Neural crest cell (in vitro differentiated cells): Measurements from ENCODE around the gene FRMD3. TPM values are rescaled to one million over a fixed set of nuclear protein-coding genes. Genes with fewer than 3 reads are reported as not detected.

Experiments
- DNase-seq: peaks from one replicate; pipeline ENCODE4 v3.0.0; 2021; ENCODE audit warnings: low read depth, mixed read lengths, low spot score
- H3K27ac Mint-ChIP-seq: one replicate; pipeline ENCODE4 v1.8.0; 2021; ENCODE audit warnings: mild to moderate bottlenecking, mixed read lengths; ENCODE audit not compliant: unreplicated experiment
- H3K27me3 Mint-ChIP-seq: 2 replicates; pipeline ENCODE4 v1.8.0; 2021; ENCODE audit warnings: low read depth, mild to moderate bottlenecking, mixed read lengths
- H3K36me3 Mint-ChIP-seq: 2 replicates; pipeline ENCODE4 v1.8.0; 2021; ENCODE audit warnings: low read depth, mild to moderate bottlenecking, mixed read lengths
- H3K4me1 Mint-ChIP-seq: 2 replicates; pipeline ENCODE4 v1.8.0; 2021; ENCODE audit warnings: mixed read lengths
- H3K4me3 Mint-ChIP-seq: one replicate; pipeline ENCODE4 v1.8.0; 2021; ENCODE audit warnings: mild to moderate bottlenecking, mixed read lengths
- H3K9me3 Mint-ChIP-seq: 2 replicates; pipeline ENCODE4 v1.8.0; 2021; ENCODE audit warnings: mixed read lengths
- total RNA-seq: library from RNA; stranded (reverse); gene quantifications from 2 replicates; pipeline ENCODE4 v1.2.1, GENCODE V29; 2021
- TF ChIP-seq, protein P1 (sequence below): fragments of 200-600 bp; sonication (generic); conservative IDR thresholded peaks from 2 replicates; pipeline ENCODE4 v1.5.0; 2021; ENCODE audit warnings: antibody characterized with exemption, mild to moderate bottlenecking

Gene FRMD3
- total RNA-seq, 1 donor from 2014 or later: 2.3 TPM

DNA sequence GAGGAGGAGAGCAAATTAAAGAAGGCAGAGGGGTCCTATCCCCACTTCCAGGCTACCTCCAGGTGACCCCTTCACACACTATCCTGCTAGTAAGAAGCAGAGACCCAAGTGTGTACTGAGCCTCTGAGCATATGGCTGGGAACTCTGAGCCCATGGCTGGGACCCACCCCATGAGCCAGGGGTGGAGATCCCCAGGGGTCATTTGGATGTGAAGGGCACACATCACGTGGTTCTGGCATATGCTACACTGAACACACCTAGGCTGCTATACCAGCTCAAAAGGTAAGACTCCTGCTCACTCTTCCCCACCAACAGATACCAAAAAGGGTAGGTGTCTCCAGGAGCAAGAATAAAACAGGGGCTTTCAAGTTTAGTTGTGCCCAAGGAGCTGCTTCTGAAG, 149.9 kb downstream of the FRMD3 start:
- TF ChIP-seq, protein P1, sequence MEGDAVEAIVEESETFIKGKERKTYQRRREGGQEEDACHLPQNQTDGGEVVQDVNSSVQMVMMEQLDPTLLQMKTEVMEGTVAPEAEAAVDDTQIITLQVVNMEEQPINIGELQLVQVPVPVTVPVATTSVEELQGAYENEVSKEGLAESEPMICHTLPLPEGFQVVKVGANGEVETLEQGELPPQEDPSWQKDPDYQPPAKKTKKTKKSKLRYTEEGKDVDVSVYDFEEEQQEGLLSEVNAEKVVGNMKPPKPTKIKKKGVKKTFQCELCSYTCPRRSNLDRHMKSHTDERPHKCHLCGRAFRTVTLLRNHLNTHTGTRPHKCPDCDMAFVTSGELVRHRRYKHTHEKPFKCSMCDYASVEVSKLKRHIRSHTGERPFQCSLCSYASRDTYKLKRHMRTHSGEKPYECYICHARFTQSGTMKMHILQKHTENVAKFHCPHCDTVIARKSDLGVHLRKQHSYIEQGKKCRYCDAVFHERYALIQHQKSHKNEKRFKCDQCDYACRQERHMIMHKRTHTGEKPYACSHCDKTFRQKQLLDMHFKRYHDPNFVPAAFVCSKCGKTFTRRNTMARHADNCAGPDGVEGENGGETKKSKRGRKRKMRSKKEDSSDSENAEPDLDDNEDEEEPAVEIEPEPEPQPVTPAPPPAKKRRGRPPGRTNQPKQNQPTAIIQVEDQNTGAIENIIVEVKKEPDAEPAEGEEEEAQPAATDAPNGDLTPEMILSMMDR: no peak

DNA sequence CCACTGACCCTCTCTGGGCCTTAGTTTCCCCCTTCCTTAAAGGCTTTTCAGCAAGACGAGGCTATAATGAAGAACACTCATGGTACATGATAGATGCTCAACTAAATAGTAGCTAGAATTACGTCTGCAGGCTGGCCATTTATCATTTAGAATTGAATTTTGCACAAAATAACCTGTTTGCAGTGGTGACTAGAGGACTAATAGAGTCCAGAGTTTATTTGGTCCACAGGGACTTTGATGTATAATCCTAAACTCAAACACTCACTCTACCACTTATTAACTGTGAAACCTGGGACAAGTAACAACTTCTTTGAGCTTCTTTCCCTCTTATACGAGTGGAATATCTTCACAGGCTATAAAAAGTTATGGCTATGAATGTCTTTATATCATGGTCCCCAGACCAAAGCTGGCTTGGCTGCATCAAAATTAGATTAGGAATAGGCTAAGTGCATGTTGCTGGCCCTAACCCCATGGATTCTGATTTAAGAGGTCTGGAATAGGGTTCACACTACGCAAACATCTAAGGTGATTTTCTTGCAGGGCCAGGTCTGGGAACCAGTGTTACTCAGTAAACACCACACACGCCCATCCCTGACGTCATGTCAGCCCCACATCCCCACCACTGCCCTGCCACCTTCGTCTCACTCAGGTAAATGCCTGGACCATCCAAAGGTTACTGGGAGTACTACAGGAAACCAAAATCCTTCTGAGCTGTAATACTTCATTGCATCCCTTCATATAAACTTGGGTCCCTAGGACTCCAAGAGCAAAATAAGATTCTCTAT, 150.6 kb downstream of the FRMD3 start:
- Mint-ChIP-seq H3K9me3 (peaks cover 15% of the 10 kb centered on the region), H3K4me1 (no peaks in the 10 kb centered on the region), H3K4me3 (no peak overlapping the region), H3K27ac (no peak overlapping the region), H3K36me3 (peaks cover 6% of the 10 kb centered on the region), H3K27me3 (no peaks in the 10 kb centered on the region)
- TF ChIP-seq, protein P1: no peak
- no peak for DNase-seq

More for the DNA sequence above, 149.9 kb downstream of the FRMD3 start:
- H3K4me3 Mint-ChIP-seq: no peak overlapping the region
- H3K36me3 Mint-ChIP-seq: peaks cover 6% of the 10 kb centered on the region
- H3K4me1 Mint-ChIP-seq: no peaks in the 10 kb centered on the region
- no peak overlapping the region for H3K27ac Mint-ChIP-seq
- H3K27me3 Mint-ChIP-seq: no peaks in the 10 kb centered on the region
- no peak for DNase-seq
- peaks cover 15% of the 10 kb centered on the region for H3K9me3 Mint-ChIP-seq

DNA sequence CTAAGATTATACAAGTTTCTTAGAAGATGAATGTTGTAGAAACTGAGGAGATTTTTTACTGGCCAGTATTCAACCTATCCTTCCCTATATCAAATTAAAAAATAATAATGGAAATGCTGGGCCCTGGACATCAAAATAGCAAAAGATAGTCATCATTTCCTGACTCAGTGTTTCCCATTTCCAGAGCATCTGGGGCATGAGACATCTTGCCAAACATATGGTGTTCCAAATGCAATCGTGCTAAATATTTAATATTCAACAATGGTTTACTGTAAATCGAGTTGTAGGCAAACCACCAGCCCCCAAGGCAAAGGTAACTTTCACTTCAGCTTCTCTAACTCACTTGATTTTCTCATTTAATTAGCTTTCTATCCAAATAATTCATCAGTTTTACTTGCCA, 152.9 kb downstream of the FRMD3 start:
- H3K27ac Mint-ChIP-seq: no peak overlapping the region
- no peaks in the 10 kb centered on the region for H3K27me3 Mint-ChIP-seq
- no peaks in the 10 kb centered on the region for H3K4me1 Mint-ChIP-seq
- TF ChIP-seq, protein P1: no peak
- H3K4me3 Mint-ChIP-seq: no peak overlapping the region
- peaks cover 15% of the 10 kb centered on the region for H3K9me3 Mint-ChIP-seq
- no peak for DNase-seq
- peaks cover 6% of the 10 kb centered on the region for H3K36me3 Mint-ChIP-seq

DNA sequence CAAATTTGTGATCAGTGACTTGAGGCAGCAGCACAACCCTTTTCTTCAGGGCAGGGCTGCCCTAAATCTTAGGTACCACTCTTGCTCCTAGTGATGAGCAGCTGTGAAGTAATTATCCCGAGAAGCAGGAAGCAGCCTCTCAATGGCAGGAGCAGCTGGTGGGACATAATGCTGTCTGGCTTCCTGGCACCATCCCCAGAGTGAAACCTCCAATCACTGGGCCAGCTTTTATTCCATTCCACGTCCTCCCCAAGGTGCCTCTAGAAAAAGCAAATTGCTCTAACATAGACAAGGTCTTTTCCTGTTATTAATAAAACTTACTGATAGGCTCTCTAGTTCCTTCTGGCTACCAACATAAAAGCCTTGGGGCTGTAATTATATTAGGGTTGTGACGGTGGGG, 154.0 kb downstream of the FRMD3 start:
- Mint-ChIP-seq H3K4me3 (no peak overlapping the region), H3K27ac (no peak overlapping the region)
- no peak for DNase-seq

DNA sequence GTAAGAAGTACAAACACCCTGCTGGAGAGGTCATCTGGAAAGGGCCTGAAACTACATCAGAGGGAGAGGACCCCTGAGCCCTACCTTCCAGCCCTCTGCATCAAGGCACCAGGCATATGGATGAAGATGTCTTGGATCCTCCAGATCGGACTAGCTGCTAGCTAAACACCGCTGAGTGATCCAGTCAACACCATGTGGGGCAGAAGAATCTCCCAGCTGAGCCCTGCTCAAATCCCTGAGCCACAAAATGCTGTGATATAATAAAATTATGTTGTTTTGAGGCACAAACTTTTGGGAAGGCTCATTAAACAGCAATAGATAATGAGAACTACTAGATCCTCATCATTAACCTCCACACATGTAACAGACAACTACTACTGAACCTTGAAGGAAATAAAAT, 155.2 kb downstream of the FRMD3 start:
- TF ChIP-seq, protein P1: no peak
- no peaks in the 10 kb centered on the region for H3K4me1 Mint-ChIP-seq
- H3K36me3 Mint-ChIP-seq: peaks cover 6% of the 10 kb centered on the region
- DNase-seq: no peak
- H3K4me3 Mint-ChIP-seq: no peak overlapping the region
- peaks cover 14% of the 10 kb centered on the region for H3K9me3 Mint-ChIP-seq
- no peaks in the 10 kb centered on the region for H3K27me3 Mint-ChIP-seq
- H3K27ac Mint-ChIP-seq: no peak overlapping the region

More for the DNA sequence above, 154.0 kb downstream of the FRMD3 start:
- peaks cover 15% of the 10 kb centered on the region for H3K9me3 Mint-ChIP-seq
- peaks cover 6% of the 10 kb centered on the region for H3K36me3 Mint-ChIP-seq
- no peaks in the 10 kb centered on the region for H3K4me1 Mint-ChIP-seq
- no peaks in the 10 kb centered on the region for H3K27me3 Mint-ChIP-seq
- TF ChIP-seq, protein P1: no peak
